Anterior cingulate cortex (tissue), 58 donors: ENCODE measurements around the gene IST1.

ENCODE experiments used
- DNase-seq, 58 donors: peaks; one replicate each; lab custom pipeline; 2025; lab: John Stamatoyannopoulos, UW

IST1 gene

DNA sequence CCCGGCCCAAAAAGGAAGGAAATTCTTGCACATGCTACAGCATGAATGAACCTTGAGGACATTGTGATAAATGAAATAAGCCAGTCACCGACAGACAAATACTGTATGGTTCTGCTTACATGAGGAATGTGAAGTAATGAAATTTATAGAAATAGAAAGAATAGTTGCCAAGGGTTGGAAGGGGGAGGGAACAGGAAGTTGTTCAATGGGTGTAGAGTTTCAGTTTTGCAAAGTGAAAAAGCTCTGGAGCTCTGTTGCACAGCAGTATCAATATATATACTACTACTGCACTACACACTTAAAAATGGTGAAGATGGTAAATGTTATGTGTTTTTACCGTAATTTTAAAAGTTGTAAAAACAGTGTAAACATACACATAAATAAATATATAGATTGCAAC lies 61.2 kb downstream of the IST1 start:
- DNase-seq: no peak

GRCh38 chr16:71961066-71962039 lies 66.0 kb downstream of the IST1 start:
- peak in 57 of 58 donors; percentile 1 to 92 (median 74) for DNase-seq

GRCh38 chr16:71963125-71963875 lies 68.0 kb downstream of the IST1 start:
- no peak for DNase-seq

GRCh38 chr16:71965223-71965622 lies 69.9 kb downstream of the IST1 start:
- no peak for DNase-seq

- DNase-seq: no peak
These were observed 71.6 kb downstream of the IST1 start for GRCh38 chr16:71966932-71967331.

DNA sequence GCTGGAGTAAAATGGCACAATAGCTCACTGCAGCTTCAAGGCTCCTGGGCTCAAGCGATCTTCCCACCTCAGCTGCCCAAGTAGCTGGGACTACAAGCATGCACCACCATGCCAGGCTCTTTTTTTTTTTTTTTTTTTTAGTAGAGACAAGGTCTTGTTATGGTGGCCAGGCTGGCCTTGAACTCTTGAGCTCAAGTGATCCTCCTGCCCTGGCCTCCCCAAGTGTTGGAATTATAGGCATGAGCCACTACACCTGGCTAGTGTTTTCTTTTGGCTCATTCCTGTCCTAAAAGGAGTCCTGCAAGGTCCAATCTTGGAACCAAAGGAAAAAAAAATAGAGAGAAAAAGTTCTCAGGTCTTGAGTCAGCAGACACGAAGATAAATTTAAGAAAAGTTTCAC lies 74.0 kb downstream of the IST1 start:
- DNase-seq: no peak

DNA sequence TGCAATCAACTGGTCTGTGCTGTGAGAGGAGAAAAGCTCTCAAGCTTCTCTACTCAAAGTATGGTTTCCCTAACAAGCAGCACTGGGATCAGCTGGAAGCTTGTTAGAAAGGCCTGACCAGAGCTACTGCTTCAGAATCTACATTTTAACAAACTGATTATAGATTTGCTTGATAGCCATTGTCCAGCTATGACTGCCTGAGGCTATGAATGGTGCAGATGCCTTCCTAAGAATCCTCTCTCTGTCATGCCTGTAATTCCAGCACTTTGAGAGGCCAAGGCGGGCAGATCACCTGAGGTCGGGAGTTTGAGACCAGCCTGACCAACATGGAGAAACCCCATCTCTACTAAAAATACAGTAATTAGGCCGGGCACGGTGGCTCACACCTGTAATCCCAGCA lies 76.2 kb downstream of the IST1 start:
- DNase-seq: no peak

- DNase-seq: no peak
These were observed 77.0 kb downstream of the IST1 start for GRCh38 chr16:71972356-71972755.

GRCh38 chr16:71973001-71973400 lies 77.7 kb downstream of the IST1 start:
- DNase-seq: no peak

DNA sequence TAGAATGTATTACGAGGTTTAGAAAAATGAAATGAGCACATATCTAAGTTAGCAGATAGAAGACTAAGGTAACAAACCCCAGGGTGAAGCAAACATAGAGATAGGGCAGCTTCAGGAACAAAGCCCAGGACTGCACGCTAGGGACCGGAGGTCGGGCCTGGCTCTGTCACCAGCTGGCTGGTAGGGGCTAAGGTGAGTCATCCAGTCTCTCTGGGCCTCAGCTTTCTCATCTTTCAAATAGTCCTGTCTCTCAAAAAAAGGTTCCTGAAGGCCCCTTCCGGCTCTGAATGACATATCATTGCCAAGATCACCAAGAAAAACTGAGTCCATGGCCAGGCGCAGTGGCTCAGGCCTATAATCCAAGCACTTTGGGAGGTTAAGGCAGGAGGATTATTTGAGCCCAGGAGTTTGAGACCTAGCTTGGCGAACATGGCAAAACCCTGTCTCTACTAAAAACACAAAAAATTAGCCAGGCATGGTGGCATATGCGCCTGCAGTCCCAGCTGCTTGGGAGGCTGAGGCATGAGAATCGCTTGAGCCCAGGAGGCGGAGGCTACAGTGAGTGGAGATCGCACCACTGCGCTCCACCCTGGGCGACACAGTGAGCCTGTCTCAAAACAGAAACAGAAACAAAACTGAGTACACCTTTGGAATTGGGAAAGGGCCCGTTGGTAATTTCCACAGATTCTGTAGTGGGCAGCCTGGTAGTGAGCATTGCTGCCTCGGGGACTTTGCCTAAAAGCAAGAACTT lies 78.9 kb downstream of the IST1 start:
- no peak for DNase-seq
